ENCODE measurements around the gene CORIN.

- TF ChIP-seq, protein P1, sequence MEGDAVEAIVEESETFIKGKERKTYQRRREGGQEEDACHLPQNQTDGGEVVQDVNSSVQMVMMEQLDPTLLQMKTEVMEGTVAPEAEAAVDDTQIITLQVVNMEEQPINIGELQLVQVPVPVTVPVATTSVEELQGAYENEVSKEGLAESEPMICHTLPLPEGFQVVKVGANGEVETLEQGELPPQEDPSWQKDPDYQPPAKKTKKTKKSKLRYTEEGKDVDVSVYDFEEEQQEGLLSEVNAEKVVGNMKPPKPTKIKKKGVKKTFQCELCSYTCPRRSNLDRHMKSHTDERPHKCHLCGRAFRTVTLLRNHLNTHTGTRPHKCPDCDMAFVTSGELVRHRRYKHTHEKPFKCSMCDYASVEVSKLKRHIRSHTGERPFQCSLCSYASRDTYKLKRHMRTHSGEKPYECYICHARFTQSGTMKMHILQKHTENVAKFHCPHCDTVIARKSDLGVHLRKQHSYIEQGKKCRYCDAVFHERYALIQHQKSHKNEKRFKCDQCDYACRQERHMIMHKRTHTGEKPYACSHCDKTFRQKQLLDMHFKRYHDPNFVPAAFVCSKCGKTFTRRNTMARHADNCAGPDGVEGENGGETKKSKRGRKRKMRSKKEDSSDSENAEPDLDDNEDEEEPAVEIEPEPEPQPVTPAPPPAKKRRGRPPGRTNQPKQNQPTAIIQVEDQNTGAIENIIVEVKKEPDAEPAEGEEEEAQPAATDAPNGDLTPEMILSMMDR (IDR thresholded peaks at IDR 0.05), result no peak
- no peak for TF ChIP-seq EP300 (IDR thresholded peaks at IDR 0.05)
Measured at GRCh38 chr4:47654972-47655693, 182.7 kb downstream of the CORIN start.
